GM21447 (cell line): ENCODE results near the gene ATG4B.
"Not testable (repeated sequence)": the region's sequence is repeated elsewhere in the genome, so short reads cannot be mapped to it uniquely, and the experiment has no call there.

ENCODE experiments used
- ATAC-seq: cut with Tn5 transposase; IDR thresholded peaks from one replicate; pipeline ENCODE4 v1.9.1; 2021; ENCODE audit not compliant: unreplicated experiment

The ATG4B gene

GRCh38 chr2:241637018-241637794 is at the start of gene ATG4B, which contains the start of gene THAP4:
TSS of gene ATG4B (plus strand) at chr2:241637693. CDS start at chr2:241637715, 22 bp downstream.
TSS of gene THAP4 (minus strand) at chr2:241637158. CDS start at chr2:241637017, 141 bp downstream.
- ATAC-seq = peak; percentile 63

DNA sequence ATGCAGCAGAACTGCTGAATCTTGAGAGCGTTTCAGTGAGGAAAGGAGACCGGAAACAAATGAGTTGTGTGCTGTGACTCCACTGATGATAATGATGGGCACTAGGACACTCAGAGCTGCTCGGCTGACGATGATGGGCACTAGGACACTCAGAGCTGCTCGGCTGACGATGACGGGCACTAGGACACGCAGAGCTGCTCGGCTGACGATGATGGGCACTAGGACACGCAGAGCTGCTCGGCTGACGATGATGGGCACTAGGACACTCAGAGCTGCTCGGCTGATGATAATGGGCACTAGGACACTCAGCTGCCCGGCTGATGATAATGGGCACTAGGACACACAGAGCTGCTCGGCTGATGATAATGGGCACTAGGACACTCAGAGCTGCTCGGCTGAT is 47.6 kb upstream of the ATG4B start:
- ATAC-seq = not testable (repeated sequence)

DNA sequence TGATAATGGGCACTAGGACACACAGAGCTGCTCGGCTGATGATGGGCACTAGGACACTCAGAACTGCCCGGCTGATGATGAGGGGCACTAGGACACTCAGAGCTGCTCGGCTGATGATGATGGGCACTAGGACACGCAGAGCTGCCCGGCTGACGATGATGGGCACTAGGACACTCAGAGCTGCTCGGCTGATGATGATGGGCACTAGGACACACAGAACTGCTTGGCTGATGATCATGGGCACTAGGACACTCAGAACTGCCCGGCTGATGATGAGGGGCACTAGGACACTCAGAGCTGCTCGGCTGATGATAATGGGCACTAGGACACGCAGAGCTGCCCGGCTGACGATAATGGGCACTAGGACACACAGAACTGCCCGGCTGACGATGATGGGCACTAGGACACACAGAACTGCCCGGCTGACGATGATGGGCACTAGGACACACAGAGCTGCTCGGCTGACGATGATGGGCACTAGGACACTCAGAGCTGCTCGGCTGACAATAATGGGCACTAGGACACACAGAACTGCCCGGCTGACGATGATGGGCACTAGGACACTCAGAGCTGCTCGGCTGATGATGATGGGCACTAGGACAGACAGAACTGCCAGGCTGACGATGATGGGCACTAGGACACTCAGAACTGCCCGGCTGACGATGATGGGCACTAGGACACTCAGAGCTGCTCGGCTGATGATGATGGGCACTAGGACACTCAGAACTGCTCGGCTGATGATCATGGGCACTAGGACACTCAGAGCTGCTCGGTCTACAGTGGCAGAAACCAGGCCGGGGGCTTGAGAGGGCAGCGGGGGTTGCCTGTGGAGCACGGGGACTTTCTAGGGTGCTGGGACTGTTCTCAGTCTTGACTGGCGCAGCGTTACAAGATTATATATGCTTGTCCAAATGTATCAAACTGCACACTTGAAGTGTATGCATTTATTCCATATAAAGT is 46.7 kb upstream of the ATG4B start:
- ATAC-seq = not testable (repeated sequence)

DNA sequence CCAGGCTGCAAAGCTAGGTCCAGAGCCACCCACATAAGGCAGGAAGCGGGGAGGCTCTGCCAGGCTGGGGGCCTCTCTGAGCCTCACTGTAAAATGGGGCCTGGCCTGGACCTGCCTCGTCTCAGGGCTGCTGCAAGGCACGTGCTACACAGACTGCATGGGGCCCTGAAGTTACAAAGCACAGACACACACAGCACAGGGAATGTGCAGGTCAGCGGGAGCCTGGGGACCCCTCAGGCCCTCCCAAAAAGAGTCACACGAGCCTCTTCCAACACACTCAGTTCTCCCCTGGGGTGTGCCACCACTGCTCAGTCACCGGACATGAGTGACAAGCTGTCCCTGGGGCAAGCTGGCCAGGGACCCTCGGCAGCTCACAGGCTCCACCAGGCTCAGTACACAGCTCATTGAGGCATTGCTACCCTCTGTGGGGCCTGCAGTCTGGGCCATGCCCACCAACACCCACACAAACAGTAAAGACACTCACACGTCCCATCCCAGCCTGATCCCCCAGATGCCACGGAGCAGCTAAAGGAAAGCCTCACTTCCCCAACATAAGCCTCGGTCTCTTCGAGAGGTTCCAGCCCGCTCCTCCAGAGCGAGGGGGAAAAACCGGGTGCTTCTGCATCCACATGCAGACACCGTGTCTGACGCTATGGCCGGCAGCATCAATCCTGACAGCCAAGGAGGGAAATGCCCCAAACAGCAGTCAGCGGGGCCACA is 45.2 kb upstream of the ATG4B start:
- ATAC-seq = no peak

DNA sequence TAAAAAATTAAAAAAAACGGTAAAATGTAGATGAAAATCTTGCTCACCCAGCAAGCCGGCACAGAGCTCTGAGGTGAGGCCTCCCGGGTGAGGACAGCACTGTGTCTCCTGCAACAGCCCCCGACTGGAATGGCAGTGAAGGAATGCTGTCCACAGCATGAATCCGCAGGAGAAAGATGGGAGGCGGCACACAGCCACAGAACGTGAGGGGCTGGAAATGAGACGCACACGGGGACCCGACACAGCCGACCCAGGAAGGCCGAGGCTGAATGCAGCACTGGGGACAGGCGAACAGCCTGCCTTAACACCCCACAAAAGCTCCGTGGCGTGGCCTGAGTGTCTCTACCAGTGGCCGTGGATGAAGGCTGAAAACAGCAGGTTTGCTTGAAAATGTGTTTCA is 44.2 kb upstream of the ATG4B start:
- no peak for ATAC-seq

DNA sequence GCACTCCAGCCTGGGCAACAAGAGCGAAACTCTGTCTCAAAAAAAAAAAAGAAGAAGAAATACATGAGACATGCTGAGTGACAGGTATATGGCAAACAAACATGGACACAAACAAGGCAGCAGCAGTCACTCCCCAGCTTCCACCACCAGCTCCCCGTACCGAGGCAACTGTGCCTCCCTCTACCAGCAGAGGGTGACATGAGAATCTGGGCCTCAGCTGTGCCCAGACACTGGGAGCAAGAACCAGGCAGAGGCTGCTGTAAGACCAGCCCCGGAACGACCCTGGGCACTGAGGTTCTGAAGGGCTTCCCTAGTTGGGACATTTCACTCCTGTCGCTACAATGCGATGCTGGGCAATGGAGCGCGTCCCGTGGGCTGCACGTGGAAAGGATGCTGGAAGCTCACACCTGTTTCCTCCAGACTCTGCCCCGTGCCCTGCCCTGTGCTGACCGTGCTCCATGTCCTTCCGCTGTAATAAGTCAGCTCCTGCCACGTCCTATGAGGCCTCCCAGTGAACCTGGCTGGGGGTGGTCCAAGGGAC is 41.8 kb upstream of the ATG4B start:
- ATAC-seq = no peak

DNA sequence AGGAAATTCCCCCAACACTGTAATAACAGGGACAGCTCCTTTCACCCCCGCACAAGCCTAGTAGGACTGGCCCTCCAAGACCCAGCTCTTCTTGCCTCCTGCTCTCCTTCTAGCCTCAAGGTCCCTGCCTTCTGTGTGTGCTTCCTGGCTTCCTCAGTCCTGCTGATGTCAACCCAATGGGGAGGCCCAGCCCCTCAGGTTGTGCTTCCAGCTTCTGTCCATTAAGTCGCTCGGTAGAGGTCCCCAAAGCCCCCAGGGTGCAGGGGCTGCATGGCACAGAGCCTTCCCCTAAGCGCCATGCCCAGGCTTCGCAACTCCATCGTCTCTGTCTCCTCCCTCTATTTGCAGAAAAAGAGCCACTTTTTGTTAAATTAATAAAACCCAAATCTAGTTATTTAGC is 39.9 kb upstream of the ATG4B start:
- ATAC-seq = no peak

GRCh38 chr2:241598061-241598460 is 39.4 kb upstream of the ATG4B start:
- no peak for ATAC-seq

DNA sequence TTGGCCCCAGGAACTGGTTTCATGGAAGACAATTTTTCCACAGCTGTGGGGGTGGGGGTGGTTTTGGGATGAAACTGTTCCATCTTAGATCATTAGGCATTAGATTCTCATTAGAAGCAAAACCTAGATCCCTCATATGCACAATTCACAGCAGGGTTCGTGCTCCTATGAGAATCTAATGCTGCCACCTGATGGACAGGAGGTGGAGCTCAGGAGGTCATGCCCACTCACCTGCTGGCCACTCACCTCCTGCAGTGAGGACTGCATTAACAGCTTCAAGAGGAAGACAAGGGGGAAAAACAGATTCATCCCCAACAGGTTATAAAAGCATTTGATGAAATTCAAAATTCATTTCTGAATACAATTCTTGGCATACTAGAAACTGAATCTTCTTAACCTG is 39.0 kb upstream of the ATG4B start:
- no peak for ATAC-seq

- no peak for ATAC-seq
These were observed 37.9 kb upstream of the ATG4B start for GRCh38 chr2:241599615-241600014.

DNA sequence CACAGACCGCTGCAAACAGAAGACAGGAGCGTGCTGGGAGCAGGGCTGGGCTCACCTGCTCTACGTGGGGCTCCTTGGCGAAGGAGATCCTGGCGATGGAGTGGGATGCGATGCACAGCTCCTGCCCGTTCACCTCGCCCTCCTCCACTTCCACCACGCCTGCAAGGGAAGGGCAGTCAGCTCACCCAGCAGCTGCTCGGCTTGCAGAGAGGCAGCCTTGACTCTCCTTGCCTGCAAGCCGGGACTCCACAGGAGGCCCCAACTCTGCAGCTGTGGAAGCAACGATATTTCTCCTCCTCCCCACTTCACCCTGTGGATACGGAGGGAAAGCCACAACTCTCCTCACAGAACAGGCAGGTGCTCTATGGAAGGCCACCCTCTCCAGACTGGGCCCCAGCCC is 35.7 kb upstream of the ATG4B start:
- no peak for ATAC-seq

DNA sequence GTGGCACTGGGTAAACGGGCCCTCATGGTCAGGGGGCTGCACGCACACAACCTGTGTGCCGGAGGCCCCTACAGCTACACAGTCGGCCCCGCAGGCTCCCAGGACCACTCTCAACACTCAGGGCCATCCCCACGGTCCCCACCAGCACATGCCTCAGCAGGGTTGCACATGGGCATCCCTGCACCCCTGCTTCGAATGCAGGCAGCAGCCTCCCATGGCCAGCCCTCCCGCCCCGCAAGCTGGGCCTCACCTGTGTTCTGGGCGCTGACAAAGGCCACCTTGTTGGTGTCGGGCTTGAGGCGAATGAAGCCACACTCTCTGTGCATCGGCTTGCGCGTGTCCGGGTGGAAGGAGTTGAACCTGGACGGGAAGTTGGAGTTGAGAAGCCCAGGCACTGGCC is 34.8 kb upstream of the ATG4B start:
- no peak for ATAC-seq

DNA sequence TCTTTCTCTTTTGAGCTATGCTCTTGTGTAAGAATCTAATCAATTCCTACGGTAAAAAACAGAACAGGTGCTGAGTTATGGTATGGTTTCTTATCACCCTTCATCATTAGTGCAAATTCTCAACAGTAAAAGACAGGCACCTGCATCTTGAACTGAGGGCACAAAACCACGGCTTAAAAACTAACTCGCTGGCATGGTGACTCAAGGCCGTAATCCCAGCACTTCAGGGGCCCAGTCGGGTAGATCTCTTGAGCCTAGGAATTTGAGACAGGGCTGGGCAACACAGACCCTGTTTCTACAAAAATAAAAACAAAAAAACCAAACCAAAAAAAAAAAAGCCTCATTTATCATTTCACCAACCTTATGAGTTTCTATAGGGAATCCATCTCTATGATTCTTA is 33.8 kb upstream of the ATG4B start:
- no peak for ATAC-seq

DNA sequence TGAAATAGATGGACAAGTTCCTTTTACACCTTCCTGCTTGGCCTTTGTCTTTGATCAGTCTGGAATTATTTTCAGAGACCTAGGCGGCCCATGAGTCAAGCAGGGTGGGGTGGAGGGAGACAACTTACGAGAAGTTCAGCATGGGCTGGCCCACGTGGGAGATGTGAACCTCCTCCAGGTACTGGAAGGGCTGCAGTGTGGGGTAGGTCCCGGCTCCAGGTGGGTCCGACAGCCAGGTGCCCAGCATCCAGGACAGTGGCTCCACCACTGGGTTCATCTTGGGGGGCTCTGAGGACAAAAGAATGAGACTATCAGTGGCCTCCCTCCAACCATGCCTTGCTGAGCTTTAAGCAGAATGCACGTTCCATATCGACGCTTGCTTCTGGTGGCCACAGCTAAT is 31.3 kb upstream of the ATG4B start:
- no peak for ATAC-seq

DNA sequence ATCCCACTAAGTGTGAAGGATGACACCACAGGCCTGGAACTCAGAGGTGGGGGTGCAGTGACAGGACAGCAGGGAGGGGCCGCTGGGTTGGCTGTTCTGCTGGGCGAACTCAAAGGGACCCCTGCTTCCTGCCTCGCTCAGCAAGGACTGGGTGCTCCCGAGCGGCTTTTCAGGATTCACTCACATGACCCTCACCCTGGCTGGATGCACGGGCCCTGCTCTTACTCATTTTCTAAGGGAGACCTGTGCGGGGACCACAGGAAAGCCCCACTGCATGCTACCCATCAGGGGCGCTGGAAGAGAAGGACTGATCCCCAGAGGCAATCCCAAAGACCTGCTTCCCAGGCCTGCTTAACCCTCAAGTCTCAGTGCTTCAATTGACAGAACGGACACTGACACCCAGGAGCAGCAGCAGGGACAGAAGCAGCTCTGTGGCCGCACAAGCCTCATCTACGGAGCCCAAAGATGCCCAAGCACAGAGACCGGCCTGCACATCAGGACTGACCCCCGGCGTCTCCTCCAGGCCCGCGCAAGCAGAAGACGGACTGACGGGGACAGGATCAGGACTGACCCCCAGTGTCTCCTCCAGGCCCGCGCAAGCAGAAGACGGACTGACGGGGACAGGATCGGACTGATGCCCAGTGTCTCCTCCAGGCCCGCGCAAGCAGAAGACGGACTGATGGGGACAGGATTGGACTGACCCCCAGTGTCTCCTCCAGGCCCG is 30.2 kb upstream of the ATG4B start:
- no peak for ATAC-seq

GRCh38 chr2:241608881-241609280 is 28.6 kb upstream of the ATG4B start:
- ATAC-seq = no peak

GRCh38 chr2:241609859-241610793 is 27.4 kb upstream of the ATG4B start:
- ATAC-seq = peak; percentile 91

DNA sequence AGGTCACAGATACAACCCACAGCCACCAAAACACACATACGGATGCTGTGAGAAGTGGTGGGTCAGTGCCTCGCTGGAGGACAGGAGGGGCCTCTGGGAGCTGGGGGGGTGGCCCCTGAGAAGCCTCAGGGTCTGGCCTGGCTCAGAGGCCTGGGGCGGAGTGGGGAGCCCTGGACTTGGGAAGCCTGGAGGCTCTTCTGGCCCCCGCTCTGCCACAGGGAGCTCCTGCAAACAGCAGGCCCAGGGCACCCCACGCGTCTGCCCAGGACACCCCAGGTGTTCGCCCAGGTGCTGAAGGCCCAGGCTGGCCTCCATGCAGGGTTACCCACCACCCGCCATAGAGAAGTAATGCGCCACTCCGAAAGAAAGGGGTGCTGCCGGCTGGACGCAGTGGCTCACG is 26.4 kb upstream of the ATG4B start:
- no peak for ATAC-seq
